ENCODE measurements around the gene RING1. TPM values are rescaled to one million over a fixed set of nuclear protein-coding genes. Genes with fewer than 3 reads are reported as not detected.

Gene RING1
- total RNA-seq, 1 experiment from 2014 or later, result 31.0 TPM

DNA sequence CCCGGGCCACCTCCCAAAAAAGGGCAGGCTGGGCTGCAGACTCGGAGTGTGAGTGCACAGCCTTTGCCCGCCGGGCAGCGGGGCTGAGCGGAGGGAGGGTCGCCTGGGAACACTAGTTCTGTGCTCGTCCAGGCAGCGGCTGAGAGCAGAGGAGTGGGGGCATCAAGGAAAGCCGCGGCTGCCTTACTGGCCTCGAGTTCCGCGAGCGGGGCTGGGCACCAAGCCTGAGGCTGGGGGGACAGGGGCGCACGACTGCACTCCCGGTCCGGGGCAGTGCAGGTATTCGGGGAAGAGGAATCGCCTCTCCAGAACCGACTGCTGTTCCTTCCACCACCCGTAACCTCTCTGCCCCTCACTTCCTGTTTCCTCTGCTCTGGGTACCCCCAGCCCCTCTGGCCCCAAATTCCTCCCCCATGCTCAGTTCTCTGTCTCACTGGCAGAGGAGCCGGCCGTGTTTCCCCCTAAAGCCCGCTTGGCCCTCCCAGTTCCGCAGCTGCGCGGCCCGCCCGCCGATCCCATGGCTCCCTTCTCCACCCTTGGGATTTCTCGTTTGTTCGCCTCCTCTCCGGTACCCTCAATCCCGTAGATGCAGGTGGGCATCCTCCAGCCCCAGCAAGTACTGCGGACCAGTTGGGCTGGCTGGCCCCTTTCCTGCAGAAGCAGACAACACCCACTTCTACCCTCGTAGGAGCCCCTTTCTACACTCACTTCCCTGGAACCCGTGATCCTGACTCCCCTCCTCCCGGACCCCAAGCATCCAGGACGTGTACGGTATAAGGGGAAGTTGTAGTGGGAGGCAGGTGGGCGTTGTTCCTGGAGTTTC is 5.1 kb downstream of the RING1 start:
- Histone ChIP-seq H2AK5ac (ENCODE audit: insufficient read length, low read length) (no peak overlapping the region), H2BK5ac (ENCODE audit: insufficient read length, low read length) (no peak overlapping the region), H2BK20ac (ENCODE audit: low read depth, low read length, poor library complexity, severe bottlenecking) (no peak overlapping the region), H4K91ac (ENCODE audit: insufficient read length, low read depth, low read length) (no peak overlapping the region), H3K9ac (ENCODE audit: extremely low read depth, insufficient read length, low read length) (no peak overlapping the region), H3K9me3 (ENCODE audit: control insufficient read depth, low read depth, low read length) (no peaks in the 10 kb centered on the region), H3K4ac (ENCODE audit: low read depth, low read length) (no peak overlapping the region), H3K56ac (ENCODE audit: insufficient read length, low read depth, low read length) (no peak overlapping the region), H4K8ac (replicated peaks; ENCODE audit: insufficient read length, low read depth, low read length) (no peak overlapping the region), H2BK120ac (ENCODE audit: low read depth, low read length, poor library complexity, severe bottlenecking) (no peak overlapping the region), H3K79me2 (ENCODE audit: insufficient read depth, low read length) (no peaks in the 10 kb centered on the region), H4K20me1 (ENCODE audit: control insufficient read depth, insufficient read depth, insufficient read length) (peaks cover 3% of the 10 kb centered on the region), H2BK15ac (ENCODE audit: low read depth, low read length) (no peak overlapping the region), H3K79me1 (ENCODE audit: insufficient read depth, low read depth, low read length, poor library complexity, severe bottlenecking) (no peaks in the 10 kb centered on the region), H3K23ac (ENCODE audit: insufficient read length, low read depth, low read length) (no peak overlapping the region), H3K18ac (ENCODE audit: insufficient read length, low read depth, low read length) (no peak overlapping the region), H3K23me2 (ENCODE audit: insufficient read length, low read depth, low read length, poor library complexity, severe bottlenecking) (peaks cover 11% of the 10 kb centered on the region), H4K5ac (ENCODE audit: insufficient read length, low read depth, low read length) (no peak overlapping the region), H3K4me1 (ENCODE audit: insufficient read depth, low read length) (no peaks in the 10 kb centered on the region), H2BK12ac (ENCODE audit: insufficient read length, low read depth, low read length) (no peak overlapping the region), H3K14ac (ENCODE audit: insufficient read depth, low read length) (no peak overlapping the region; the same call in 1 of the 2 replicates), H3K27ac (ENCODE audit: insufficient read length, low read depth, low read length) (no peak overlapping the region), H2AFZ (ENCODE audit: low read length) (no peak overlapping the region), H3T11ph (ENCODE audit: low read length) (no peak overlapping the region), H3K4me2 (ENCODE audit: insufficient read depth, insufficient read length, low read length) (peak overlapping the region; percentile 88), H3K27me3 (ENCODE audit: insufficient read depth, low read length) (peaks cover 51% of the 10 kb centered on the region)
- Mint-ChIP-seq H3K4me3 (peak overlapping the region; percentile 75 to 94), H3K4me1 (peaks cover 37 to 51% of the 10 kb centered on the region in 2 experiments), H3K36me3 (ENCODE audit: insufficient read depth in 1 of 3, low read depth in 3 of 3) (peaks cover 7 to 24% (median 16%) of the 10 kb centered on the region in 3 experiments; a peak in 6 of 7 replicates), H3K9me3 (peaks cover 0 to 4% of the 10 kb centered on the region in 2 experiments; a peak in 1 of 5 replicates), H3K27me3 (ENCODE audit: low read depth) (peaks cover 86% of the 10 kb centered on the region), H3K27ac (peak overlapping the region in 1 of 3 experiments; percentile 29; a peak in 2 of 7 replicates)
- no CpG with 5 or more reads among the region's 43 CpGs for WGBS (ENCODE audit: extremely low coverage, insufficient read length, low lambda C conversion rate)
- TF ChIP-seq CTCF (conservative IDR thresholded peaks at IDR 0.05), result no peak
- no peak for DNase-seq
